Activated CD8-positive, alpha-beta memory T cell treated with anti-CD3 and anti-CD28 coated beads, Interleukin-2, amount 50 U/mL, for 24 hours (primary cell): Measurements from ENCODE around the gene RAB4A.
"Not testable (repeated sequence)": the region's sequence is repeated elsewhere in the genome, so short reads cannot be mapped to it uniquely, and the experiment has no call there.

Experiments
- DNase-seq: peaks from one replicate; pipeline ENCODE4 v3.0.0-alpha.2; 2020; ENCODE audit errors: extremely low read depth

The RAB4A gene

GRCh38 chr1:229272164-229273158, 1.6 kb downstream of the RAB4A start:
- DNase-seq, result no peak

DNA sequence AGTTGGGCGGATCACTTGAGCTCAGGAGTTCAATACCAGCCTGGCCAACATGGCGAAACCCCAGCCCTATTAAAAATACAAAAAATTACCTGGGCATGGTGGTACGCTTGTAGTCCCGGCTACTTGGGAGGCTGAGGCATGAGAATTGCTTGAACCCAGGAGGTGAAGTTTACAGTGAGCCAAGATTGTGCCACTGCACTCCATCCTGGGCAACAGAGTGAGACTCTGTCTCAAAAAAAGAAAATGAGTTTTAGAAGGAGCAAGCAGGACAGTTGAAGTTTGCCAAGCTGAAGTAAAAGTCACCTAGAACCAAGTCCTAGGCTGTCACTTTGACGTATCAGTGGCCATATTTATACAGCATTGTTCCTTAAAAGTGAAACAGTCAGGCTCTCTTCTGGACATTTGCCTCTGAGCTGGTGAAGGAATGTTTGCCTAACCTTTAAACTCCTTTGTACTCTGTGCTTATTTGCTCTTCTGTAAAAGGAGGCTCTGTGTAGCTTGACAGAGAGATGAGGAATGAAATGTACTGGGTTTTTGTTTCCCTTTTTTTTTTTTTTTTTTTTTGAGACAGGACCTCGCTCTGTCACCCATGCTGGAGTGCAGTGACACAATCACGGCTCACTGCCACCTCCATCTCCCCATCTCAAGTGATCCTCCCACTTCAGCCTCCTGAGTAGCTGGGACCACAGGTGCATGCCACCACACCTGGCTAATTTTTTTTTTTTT, 2.8 kb downstream of the RAB4A start:
- DNase-seq, result no peak

DNA sequence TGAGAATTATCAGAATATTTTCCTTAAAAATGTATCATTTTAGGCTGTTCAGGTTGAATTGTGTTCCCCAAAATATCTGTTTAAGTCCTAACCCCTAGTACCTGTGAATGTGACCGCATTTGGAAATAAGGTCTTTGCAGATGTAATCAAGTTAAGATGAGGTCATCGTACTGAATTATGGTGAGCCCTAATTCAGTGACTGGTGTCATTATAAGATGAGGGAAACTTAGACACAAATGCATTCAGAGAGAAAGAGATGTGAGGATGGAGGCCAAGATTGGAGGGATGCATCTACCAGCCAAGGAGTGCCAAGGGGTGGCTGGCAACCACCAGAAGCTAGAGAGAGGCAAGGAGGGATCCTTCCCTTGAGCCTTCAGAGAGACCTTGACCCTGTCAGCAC, 4.1 kb downstream of the RAB4A start:
- DNase-seq, result no peak

GRCh38 chr1:229278120-229278741, 7.3 kb downstream of the RAB4A start:
- no peak for DNase-seq

DNA sequence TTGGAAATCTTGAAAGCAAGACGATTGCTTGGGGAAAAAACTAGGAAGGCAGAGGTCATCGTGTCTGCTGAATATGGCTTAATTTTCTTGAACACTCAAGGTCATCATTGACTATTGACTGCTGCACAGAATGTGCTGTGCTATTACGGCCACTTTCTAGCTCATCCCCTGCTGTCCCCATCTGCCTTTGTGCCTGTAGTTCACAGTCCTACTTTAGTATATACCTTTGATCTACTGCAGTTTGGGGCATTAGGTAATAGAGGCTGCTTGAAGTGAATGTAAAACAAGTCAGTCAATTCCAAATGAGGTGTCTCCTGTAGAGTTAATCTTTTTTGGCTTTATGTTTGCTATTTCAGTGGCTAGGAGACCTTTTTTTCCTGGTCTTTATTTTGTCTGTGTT, 8.3 kb downstream of the RAB4A start:
- no peak for DNase-seq

DNA sequence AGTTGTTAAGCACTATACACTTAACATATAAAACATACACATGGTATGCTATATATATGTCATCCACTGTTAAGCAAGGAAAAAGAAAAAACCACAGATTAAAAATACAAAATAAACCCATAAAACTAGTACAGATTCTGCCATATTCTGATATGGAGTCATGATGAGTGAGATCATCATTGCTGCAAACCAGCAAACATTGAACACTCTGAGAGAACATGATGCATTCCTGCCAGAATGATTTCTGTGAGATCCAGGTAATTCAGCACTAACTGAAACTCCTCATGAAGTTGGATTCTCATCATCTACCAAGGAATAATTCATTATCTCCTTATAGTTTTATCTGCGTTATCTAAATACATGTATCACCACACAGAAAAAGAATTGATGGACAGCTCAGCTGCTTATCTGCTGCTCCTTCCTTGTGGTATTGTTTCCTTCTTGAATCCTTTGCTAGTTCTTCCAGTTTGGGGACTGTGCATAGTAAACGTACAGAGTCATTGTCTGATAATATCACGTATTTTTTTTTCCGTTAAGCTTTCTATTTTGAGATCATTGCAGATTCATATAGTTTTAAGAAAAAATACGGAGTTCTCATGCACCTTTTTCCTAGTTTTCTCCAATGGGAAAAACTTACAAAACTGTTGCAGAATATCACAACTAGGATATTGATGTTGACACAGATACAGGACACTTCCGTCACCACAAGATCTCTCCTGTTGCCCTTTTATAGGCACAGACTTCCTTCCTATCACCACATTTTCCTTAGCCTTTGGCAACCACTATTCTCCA, 9.3 kb downstream of the RAB4A start:
- DNase-seq, result no peak

DNA sequence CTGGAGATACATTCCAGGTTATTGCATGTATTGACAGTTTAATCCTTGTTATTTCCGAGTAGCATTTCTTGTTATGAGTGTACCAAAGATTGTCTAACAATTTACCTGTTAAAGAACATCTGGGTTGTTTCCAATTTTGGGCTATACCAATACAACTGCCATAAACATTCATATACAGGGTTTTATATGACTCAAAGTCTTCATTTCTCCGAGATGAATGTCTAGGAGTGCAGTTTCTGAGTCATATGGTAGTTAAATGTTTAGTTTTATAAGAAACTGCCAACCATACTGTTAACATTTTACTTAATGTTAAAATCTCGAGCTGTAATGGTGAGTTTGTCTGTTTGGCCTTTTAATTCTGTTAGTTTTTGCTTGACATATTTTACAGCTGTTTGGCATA, 10.0 kb downstream of the RAB4A start:
- DNase-seq, result no peak

GRCh38 chr1:229281339-229281926, 10.5 kb downstream of the RAB4A start:
- DNase-seq, result no peak

DNA sequence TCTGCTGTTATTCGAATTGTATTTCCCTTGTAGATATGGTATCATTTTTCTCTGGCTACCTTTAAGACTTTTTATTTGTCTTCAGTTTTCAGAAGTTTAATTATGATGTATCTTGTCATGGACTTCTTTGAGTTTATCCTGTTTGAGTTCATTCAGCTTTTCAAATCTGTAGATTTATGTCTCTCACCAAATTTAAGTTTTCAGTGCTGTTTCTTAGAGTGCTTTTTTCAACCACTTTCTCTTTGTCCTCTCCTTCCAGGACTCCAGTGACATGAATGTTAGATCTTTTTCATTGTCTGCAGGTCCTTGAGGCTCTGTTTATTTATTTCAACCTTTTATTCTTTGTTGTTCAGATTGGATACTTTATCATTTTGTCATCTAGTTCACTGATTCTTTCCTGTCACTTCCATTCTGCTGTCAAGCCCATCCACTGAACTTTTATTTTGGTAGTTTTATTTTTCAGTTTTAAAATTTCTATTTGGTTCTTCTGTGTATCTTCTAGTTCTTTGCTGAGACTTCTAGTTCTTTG, 11.4 kb downstream of the RAB4A start:
- no peak for DNase-seq

DNA sequence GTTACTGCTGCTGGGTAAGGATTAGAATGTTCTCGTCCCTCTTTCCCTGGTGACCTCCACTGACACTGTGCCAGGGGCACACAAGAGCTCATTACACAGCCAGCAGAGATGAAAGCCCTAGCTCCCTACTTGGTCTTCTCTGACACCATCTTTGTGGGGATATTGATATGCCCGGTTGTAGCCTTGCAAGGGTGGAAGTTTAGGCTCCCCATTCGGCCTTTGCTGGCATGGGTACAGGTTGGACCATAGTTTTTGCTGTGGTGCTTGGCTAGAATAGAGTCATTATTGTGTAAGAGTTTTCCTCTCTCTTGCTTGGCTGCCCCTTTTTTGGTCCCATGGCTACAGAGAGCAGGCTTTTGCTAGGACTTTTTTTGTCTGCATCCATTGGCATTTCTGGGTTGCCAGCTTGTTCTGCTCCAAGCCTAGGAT, 12.3 kb downstream of the RAB4A start:
- no peak for DNase-seq

GRCh38 chr1:229284887-229285286, 14.0 kb downstream of the RAB4A start:
- DNase-seq, result no peak

- no peak for DNase-seq
Observed at GRCh38 chr1:229285440-229285839, 14.5 kb downstream of the RAB4A start.

DNA sequence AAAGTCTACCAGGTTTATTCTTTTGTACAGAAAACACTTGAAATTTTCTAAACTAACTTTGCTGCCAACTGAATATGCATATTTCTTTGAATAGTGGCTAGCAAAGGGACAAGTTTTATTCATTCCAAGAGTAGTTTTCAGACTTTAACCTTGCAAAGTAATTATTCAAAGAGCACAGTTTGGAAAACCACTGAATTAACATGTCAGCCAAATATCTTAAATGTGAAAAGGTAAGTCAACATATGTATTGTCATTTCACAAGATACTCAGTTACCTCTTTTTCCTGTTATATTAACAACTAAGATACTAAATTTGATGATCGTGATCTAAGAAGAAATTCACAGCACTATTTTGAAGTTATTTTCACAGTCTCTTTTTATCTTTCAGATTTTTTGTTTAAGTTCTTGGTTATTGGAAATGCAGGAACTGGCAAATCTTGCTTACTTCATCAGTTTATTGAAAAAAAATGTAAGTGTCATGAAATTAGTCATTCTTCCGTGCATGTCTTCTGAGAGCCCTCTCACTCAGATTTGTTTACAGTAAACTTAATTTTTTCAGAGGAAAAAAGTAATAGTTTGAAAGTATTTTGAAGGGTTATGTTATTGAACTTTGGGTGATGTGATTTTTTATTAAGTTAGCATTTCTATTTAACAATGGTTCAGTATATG, 15.3 kb downstream of the RAB4A start:
- DNase-seq, result no peak

DNA sequence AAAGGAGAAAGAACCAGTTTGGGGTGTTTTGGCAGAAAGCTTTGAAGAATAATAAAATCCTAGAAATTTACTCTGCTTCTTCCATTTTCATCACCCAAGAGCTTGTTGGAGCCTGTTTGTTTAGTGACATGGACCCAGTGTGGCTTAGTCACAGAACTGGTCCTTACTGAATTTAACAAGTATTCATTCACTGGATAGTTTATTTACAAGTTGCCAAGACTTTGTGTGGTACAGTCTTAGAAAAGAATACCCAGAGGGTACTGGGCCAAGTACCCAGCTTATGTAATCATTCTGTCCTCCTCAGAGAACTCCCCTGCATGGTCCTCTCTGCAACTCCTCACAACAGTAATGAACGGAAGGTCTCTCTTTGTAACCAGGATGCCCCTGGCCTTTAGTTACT, 16.4 kb downstream of the RAB4A start:
- DNase-seq, result no peak

GRCh38 chr1:229288516-229288915, 17.6 kb downstream of the RAB4A start:
- DNase-seq, result no peak

GRCh38 chr1:229291686-229292085, 20.8 kb downstream of the RAB4A start:
- DNase-seq, result not testable (repeated sequence)

DNA sequence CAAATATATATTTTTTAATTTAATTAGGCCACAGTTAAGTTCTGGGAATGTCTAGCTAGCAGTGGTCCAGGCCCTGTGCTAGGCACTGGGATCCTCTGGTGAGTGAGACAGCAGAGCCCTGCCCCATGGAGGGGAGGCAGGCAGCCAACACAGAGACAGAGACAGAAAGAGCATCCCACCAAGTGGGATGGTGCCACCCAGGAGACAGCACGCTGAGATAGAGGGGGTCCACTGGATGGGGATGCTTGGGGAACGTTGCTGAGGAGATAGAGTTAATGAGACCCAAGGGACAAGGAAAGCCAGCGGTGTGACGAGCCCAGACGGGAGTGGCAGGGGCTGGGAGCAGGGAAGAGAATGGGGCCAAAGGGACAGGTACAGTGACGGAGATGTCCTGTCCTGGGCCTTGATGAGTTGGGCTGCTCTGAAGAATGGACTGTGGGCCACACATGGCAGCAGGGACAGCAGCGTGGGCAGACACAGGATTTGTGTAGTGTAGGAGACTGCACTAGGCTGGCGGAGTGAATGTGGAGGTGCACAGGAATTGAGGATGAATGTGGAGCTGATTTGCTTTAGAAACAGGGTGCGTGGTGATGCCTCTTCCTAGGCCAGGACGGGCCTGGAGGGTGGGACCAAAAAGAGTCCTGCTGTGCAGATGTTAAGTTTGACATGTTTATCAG, 22.8 kb downstream of the RAB4A start:
- no peak for DNase-seq

DNA sequence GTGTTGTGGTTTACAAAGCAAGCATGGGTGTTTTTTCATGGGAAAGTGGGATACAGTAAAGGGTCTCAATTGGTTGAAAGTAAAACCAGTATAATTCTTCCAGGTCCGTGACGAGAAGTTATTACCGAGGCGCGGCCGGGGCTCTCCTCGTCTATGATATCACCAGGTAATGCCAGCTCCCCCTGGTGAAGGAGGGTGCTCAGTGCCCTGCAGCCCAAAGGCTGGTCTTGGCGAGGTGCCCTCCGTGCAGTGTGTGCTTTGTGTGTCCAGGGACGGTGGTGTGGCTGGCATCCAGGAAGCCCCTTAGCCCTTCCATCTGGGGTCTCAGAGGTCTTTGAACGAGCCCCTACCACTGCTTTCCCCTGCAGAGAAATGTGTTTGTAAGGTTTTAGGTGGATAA, 24.8 kb downstream of the RAB4A start:
- no peak for DNase-seq

GRCh38 chr1:229296541-229296941, 25.6 kb downstream of the RAB4A start:
- DNase-seq, result no peak

- DNase-seq, result no peak
Observed at GRCh38 chr1:229297746-229298145, 26.8 kb downstream of the RAB4A start.
